Ovary (tissue), 3 donors: ENCODE data around the gene SNX7.

Experiments
- EP300 ChIP-seq: sonication (generic); formaldehyde crosslinking; IDR thresholded peaks from one replicate; pipeline ENCODE4 v1.6.1; 2017; ENCODE audit warnings: antibody characterized with exemption
- TF ChIP-seq, protein P1 (sequence below), 3 donors: fragments of 450-650 bp in 2 of 3; fragments of 200-600 bp in 1 of 3; IDR thresholded peaks; one replicate each; pipeline versions ENCODE4 v1.5.1 to v1.8.0; 2016 to 2022; ENCODE audit warnings: antibody characterized with exemption in 3 of 3, mild to moderate bottlenecking in 1 of 3
- donor health status: DM: no; HTN: no; CAD: no.

DNA sequence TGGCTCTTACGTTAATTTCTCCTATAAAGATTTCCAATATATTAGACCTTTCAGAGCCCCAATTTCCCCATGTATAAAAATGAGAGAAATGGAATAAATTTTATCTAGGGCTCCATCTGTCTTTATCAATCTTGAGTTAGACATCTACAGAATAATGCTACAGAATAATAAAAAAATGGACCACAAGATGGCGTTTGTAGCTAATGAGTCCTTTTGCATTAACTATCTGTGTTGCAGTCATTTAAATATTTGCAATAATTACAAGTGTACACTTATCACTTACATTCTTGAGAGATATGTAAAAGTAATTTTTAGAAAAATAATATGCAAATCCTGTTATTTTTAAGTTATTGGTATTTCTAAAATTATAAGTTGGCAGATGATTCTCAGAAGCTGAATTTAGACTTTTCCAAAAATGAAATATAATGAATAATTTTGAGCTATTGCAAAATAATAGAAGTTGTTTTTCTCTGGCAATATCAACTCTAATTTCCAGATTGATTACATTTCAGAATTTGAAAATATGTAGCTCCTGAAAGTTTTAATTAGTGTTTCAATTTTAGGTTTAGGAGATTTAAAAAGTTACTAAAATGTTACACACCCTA lies 87.7 kb downstream of the SNX7 start:
- TF ChIP-seq, protein P1, sequence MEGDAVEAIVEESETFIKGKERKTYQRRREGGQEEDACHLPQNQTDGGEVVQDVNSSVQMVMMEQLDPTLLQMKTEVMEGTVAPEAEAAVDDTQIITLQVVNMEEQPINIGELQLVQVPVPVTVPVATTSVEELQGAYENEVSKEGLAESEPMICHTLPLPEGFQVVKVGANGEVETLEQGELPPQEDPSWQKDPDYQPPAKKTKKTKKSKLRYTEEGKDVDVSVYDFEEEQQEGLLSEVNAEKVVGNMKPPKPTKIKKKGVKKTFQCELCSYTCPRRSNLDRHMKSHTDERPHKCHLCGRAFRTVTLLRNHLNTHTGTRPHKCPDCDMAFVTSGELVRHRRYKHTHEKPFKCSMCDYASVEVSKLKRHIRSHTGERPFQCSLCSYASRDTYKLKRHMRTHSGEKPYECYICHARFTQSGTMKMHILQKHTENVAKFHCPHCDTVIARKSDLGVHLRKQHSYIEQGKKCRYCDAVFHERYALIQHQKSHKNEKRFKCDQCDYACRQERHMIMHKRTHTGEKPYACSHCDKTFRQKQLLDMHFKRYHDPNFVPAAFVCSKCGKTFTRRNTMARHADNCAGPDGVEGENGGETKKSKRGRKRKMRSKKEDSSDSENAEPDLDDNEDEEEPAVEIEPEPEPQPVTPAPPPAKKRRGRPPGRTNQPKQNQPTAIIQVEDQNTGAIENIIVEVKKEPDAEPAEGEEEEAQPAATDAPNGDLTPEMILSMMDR (IDR thresholded peaks at IDR 0.05), result no peak
- no peak for TF ChIP-seq EP300
